Measurements from ENCODE around the gene SFRP4.

Gene SFRP4

DNA sequence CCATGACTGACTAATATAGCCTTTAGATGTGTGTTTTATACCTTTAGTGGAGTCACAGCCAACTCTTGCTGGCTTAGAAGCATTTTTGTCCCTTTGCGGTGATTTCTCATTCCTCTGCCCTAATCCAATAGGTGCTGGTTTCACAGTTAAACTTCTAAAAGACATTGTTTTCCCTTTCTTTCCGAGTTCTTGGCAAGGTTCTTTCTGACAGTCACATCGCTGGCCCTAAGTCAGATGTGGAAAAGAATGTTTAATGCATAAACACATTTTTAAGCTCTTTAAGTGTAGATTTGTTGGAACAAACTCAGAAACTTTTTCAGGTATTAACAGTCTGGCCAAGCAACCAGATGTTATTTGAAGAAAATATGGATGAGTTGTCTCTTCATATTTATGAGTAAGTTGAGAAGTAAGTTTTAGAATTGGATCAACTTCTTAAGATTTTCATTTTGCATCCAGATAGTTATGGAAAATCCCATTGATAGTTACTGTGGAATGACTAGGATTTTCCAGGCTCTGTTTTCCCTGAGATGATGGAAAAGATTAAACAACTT, 7.9 kb upstream of the SFRP4 start:
- DNase-seq = no peak

DNA sequence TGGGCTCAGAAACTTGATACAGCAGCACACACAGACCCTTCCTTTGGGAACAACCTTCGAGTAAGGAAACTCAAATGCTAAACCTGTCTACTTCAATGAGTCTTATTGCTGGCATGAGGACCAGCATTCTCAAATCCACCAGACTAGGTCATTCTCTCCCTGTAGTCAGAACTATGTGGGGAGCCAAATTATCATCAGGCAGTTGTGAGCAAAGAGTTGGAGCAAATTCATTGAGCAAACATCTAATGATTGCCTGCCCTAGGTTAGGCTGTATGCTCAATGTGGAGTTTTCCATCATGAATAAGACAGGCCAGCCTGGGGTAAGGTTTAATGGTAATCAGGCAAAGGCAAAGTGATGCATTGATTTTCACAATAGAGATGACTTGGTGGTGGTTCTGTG, 7.4 kb upstream of the SFRP4 start:
- DNase-seq = no peak

DNA sequence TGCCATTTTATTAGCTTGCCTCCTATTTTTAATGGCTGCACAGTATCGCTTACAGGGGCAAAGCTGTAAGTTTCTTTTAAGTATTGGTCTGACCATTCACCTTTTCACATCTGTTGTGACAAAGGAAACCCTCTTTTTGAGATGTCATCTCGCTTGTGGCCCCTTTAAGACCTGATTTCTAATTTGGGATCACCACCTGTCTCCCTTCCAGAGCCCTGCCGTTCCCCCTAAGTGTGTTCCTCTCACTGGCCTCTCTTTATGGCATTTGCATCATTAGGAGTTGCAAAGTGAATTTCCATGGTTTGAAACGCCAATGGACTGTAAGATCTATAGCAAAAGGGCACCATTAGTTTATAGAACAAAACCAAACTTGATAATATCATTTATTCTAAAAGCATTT, 5.3 kb upstream of the SFRP4 start:
- no peak for DNase-seq

DNA sequence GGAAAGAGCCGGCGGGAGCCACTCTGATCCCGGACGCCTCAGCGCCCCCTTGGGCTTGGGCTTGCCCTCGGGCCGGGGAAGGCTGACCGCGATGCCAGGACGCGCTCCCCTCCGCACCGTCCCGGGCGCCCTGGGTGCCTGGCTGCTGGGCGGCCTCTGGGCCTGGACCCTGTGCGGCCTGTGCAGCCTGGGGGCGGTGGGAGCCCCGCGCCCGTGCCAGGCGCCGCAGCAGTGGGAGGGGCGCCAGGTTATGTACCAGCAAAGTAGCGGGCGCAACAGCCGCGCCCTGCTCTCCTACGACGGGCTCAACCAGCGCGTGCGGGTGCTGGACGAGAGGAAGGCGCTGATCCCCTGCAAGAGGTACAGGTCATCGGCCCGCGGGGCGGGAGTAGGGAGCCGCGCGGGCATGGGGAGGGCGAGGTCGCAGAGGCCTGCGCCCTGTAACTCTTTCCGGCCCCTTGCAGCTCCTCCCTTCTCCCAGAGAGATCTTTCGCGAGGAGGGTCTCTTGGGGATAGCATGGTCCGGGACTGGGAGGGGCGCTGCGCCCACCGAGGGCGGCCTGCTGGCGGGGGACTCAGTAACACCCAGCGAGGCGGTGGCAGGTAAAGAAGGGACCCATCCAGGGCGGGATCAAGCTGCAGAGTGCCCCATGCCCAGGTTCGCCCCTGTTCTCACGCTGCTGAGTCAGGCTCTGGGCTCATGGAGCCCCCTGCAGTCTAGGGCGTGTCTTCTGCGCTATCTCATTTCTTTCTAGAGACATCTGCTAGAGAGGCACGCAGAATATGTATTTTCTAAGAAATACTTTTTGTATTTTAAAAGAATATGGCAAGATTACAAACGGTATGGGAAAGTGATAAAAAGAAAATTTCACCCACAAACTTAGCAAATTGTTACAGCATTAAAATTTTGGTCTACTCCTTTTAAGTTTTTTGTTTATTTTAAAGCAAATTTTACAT, 4.5 kb upstream of the SFRP4 start:
- DNase-seq = peak; percentile 46

GRCh38 chr7:37920305-37920848, 3.8 kb upstream of the SFRP4 start, which contains the start of gene EPDR1:
Gene EPDR1 (plus strand): TSS chr7:37920640. CDS start chr7:37920940, 300 bp downstream.
- peak; percentile 78 for DNase-seq

- no peak for DNase-seq
These were observed 1.9 kb upstream of the SFRP4 start for GRCh38 chr7:37918526-37918925.

GRCh38 chr7:37916017-37916672, 472 bp downstream of the SFRP4 start:
- DNase-seq = no peak

DNA sequence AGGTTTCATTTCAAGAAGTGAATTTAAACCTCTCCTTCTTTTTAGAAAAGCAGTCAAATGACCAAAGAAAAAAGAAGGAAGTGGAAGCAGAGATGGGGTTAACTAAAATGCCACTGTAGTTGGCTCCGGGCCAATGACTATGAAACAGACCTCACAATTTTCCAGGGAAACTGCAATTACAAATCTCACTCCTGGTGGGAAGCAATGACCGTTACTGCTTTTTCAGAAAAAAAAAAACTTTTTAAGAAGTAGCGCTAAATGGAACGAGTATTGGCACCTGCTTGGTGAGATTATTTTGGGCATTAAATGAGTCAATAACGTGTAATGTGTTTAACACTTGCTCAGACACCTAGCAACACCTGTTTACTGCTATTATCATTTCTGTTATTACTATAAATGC, 1.2 kb downstream of the SFRP4 start:
- no peak for DNase-seq

DNA sequence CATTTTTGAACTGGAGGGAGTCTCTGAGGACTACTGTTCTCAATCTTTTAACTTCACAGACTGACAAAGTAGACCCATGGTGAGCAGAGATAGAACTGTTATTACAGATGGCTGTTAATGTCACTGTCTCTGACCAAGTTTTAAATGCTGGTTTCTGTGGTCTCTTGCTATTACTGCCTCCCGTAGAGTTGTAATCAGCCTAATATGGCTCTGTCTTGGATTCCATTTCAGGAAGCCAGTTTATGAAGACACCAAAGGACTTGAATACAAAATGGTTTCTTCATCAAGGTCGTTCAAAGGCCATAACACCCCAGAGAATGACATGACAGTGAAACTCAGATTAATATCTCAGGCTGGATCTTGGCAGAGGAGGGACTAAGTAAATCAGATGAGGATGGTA, 3.9 kb downstream of the SFRP4 start:
- no peak for DNase-seq

DNA sequence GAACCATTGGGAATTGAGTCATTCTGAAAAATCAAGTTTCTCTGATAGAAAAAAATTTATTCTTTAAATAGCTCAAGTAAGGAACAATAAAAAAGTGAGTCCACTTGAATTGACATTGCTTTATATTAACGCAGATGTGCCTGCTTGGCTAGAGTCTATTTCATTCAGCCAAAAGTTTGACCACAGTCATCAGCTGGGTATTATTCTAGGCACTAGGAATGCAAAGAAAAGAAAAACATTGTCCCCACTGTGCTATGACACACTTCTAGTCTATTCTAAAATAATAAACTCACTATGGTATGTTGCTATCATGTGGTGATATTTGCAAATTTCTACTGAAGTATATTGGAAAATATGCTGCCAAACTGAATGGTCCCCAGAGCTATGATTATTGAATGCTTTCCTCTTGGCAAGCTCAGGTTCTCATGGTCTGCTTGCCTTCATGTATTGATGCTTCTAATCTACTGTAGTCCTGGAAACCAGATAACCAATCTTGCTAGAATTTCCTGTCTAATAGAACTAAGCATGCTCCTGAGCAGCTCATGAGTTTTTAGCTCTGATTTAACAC, 8.3 kb downstream of the SFRP4 start:
- DNase-seq = no peak

DNA sequence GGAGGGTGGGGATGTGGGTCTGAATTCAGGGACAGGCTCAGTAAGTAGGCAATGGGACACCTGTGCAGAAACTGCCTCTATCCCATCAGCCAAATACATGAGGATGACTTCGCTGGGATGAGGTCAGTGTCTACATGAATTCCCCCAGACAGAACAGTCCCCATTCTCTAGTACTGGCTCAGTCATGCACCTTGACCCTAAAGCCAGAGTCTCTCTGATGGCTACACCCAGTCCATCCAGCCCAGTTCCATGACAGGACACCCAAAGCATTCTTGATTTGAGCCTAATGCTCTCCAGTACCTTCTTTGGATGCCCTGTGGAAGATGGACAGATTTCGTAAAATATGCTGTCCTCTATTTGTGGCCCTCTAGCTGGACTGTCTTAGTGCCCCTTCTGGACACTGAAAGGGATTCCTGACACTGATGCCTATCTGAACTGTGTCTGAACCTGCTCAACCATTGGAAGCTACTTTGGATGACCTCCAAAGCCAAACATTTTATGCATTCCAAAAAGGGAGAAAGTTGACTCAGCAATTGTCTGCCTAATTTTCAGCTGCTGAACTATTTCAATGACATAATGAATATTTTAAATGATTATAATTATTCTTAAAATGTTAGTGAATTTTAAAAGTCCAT, 14.6 kb downstream of the SFRP4 start:
- DNase-seq = peak; percentile 52

DNA sequence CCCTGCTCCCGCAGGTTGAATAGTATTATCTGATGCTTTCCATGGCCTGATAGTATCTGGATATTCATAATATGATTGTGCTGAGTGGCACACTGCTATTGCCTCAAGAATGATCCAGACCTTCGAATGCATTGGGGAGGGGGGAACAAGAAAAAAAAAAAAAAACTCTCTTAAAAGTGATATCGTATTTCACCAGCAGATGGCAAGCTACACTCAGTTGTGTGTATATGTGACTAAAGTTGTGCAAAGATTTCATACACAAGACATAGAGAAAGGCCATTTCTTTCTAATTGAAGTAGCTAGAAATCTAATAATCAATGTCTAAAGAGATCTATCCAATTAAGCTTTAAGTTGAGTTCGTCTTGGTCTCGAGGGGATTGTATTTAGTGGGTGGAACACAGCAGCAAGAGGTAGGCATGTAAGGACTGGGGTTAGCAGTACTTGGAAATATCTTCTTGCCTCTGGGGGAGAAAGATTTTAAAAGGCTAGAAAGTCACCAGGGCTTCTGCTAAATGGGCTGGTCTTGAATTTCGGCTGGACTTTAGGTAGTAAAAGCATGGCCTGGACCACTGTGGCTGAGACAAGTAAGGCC, 15.3 kb downstream of the SFRP4 start:
- DNase-seq = peak; percentile 37

DNA sequence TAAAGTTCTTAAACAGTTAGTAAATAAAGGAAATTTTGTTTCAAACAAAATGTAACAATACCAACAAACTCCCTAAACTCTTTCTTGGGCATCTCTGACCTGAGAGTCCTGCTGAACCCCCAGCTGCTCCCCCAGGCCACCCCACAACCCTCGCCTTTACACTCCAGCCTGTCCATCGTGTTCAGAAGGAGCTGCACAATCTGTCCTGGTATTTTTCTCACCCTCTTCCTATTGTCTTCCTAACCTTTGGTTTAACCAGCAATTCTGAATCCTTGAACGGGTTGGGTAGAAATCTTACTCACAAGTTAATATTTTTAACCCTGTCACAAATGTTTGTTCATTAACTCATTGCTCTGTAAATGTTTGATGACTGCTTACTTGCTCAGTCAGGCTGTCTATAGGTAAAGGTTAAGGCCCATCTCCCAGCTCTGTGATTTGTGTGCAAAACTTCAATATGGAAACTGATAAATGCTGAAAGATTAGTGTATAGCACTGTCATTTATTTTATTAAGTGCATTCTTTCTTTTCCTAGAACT, 16.8 kb downstream of the SFRP4 start:
- no peak for DNase-seq

GRCh38 chr7:37894671-37895070, 21.9 kb downstream of the SFRP4 start:
- DNase-seq = no peak

GRCh38 chr7:37893359-37893758, 23.3 kb downstream of the SFRP4 start:
- no peak for DNase-seq

- no peak for DNase-seq
These were observed 34.5 kb downstream of the SFRP4 start for GRCh38 chr7:37882086-37882485.

Data from SHP77 treated with DMSO at 0.1 percent for 48 hours (cell line).